GM19238 (cell line): ENCODE measurements around the gene PHRF1.
A peak's percentile ranks its signal among the peaks of the same experiment; 100 is the strongest.
"Not testable (repeated sequence)": the region's sequence is repeated elsewhere in the genome, so short reads cannot be mapped to it uniquely, and the experiment has no call there.

Experiments used
- DNase-seq: peaks from one replicate; pipeline ENCODE4 v3.0.0; 2011; ENCODE audit warnings: low spot score; ENCODE audit not compliant: insufficient read length

Gene PHRF1

GRCh38 chr11:571802-572185, 4.5 kb upstream of the PHRF1 start:
- DNase-seq, result no peak

DNA sequence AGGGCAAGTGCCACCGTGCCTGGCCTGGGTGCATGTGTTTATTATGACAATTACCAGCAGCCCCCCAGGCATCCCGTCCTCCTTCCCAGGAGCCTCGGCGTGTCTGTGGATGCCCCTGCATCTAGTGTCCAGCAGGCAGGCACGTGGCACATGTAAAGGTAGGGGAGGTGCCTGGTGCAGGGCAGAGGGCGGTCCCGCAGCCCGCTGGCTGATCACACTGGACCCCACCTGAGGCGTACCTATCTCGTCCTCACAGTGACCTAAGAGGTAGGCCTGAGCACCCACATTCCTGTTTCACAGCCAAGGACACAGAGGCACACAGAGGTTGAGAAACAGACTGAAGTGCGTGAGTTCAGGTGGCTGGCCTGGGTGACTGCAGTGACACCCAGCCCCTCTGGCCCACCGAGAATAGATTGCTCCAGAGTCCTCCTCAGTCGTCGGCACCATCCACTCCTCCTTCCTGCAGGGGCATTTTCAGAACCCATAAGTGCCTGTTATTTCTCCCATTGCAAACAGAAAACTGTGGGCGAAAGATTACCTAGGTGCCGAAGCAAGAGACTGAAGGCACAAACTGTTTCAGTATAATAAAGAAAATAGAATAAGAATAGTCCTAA, 3.0 kb upstream of the PHRF1 start:
- no peak for DNase-seq

GRCh38 chr11:574031-574570, 2.2 kb upstream of the PHRF1 start:
- not testable (repeated sequence) for DNase-seq

GRCh38 chr11:574632-575312, 1.5 kb upstream of the PHRF1 start:
- DNase-seq, result no peak

DNA sequence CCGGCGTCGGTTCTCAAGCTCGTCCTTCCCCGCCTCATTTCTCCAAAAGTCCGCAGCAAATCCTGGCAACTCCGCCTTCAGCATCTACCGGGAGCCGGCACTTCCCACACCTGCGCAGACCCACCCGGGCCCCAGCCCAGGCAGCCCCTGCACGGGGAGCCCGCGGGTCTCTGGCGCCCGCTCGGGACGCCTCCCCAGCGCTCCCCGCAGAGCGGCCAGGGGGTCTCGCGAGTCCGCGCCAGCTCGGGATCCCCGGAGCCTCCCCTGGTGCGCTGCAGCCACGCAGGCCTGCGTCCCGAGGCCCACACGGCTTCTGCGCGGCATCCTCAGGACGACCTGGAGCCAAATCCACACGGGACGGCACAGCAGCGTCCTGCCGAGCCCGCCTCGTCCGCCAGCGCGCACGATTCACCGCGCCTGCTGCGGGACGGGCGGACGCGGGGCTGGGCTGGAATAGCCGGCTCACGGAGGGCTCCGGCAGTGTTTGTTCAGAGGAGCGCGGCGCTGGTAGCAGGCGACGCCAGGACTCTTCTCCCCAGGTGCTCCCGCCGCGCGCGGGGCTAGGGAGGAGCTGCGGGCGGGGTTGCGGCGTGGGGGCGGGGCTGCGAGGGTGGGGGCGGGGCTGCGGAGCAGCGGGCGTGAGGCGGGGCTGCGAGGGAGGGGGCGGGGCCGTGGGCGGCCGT, 816 bp upstream of the PHRF1 start:
- peak; percentile 53 for DNase-seq

DNA sequence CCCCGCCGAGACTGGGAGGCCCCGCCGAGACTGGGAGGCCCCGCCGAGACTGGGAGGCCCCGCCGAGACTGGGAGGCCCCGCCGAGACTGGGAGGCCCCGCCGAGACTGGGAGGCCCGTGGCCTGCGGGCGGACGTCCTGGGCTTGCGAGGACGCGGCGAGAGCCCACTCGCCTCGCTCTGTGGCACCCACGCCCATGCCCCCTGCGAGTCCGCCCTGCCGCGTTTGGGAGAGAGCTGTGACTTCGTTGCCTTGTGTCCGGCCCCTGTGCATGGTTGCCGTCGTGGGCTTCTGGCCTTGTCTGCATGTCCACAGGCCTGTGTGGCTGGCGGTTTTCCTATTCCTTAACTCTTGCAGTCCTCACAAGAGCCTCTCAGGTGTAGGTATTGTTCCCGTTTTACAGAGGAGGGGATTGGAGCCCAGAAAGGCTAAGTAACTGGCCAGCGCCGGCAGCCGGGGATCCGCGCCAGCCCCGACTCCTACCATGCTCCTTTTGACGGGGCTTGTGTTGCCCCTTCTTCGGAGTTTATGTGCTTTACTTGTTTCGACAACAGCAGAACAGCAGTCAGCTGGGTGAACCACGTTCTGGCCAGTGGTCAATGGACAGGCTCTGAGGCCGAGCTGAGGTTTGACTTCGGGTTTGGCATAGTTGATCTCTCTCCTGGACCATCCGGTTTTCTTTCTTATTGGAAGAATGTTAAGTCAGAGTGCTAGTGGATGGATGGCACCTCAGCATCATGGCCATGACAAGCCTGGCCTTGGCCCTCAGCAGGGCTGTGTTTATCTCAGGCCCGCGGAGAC, 741 bp downstream of the PHRF1 start:
- DNase-seq, result no peak

DNA sequence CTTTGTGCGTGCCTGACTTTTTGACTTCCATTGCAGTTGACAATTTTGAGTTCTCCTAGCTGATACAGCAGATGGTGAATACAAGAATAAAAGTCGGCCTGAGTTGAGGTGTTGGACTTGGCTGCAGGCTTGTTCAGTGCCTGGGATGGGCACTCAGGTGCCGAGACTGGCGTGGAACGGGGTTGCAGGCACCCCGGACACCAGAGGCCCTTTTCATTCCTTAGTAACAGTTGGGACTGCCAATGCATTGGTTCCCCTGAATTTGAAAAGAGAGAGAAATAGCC, 1.3 kb downstream of the PHRF1 start:
- no peak for DNase-seq

- DNase-seq, result no peak
Observed at GRCh38 chr11:578276-579035, 2.2 kb downstream of the PHRF1 start.

- DNase-seq, result no peak
Observed at GRCh38 chr11:579830-580601, 3.7 kb downstream of the PHRF1 start.

DNA sequence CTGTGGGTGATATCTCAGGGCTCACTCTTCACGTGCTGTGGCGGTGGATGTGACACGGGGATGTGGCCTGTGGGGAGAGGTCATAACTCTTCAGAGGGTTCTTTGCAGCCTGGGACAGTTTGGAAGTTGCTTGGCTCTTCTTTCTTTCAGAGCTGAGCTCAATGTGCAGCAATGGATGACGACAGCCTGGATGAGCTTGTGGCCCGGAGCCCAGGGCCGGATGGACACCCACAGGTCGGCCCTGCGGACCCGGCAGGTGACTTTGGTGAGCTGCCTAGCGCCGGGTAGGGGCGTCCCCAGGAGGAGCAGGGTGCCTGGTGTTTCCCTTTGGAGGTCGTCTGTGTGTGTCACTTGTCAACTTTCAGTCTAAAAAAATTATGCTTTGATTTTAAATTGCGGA, 5.1 kb downstream of the PHRF1 start:
- DNase-seq, result no peak

DNA sequence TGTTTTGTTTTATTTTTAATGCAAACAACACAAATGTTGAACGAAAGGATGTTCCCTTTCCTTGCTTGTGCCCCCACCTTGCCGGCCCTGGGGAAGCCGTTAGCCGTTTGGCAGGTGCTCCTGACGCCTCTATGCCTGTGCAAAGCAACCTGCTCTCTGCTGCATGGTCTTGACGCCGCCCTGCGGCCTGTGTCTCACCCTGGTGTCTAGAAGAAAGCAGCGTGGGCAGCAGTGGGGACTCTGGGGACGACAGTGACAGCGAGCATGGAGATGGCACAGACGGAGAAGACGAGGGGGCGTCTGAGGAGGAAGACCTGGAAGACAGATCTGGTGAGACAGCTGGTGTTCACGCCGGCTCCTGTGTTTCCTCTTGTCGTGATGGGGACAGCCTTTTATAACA, 5.5 kb downstream of the PHRF1 start:
- no peak for DNase-seq

DNA sequence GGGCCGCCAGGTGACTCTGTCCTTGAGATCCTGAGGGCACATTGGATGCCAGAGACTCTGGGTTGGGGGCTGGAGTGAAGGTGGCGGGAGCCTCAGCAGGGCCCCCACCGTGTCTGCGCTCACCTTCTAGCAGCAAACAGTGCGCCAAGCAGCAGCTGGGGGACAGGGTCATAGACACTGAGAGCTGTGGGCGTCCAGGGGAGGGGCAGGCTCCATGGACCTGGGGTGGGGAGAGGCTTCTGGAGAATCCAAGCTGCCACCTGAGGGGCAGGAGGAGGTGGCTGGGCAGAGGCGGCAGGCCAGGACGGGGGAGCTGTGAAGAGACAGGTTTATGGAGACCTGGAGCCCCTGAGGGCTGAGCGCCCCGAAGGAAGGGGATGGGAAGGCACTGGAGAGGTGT, 8.0 kb downstream of the PHRF1 start:
- no peak for DNase-seq

- DNase-seq, result no peak
Observed at GRCh38 chr11:586376-587316, 10.4 kb downstream of the PHRF1 start.

- no peak for DNase-seq
Observed at GRCh38 chr11:587546-587945, 11.3 kb downstream of the PHRF1 start.

DNA sequence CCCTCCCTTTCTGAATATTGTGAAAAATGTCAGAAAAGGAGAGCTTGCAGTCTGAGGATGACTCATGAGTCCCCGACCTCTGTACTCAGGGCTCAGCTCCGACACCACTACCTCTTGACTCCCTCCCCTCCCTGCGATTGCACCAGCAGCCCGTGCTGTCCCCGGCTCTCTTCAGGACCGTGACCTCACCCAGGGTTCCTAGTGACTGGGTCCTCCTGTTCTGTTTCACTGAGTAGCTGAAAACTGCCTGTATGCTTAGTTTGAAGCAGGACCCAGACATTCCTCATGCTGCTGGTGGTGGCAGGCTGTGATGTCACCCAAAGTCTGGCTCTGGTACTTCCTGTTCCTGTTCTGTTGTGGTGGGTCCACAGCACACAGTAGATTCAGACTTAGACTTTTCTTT, 11.7 kb downstream of the PHRF1 start:
- no peak for DNase-seq

DNA sequence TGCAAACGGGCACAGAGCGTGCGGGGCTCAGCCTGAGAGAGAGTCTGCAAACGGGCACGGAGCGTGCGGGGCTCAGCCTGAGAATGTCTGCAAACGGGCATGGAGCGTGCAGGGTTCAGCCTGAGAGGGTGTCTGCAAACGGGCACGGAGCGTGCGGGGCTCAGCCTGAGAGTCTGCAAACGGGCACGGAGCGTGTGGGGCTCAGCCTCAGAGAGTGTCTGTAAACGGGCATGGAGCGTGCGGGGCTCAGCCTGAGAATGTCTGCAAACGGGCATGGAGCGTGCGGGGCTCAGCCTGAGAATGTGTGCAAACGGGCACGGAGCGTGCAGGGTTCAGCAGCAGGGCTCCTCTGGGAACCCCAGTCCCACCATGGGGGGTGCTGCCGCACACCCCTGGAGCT, 13.5 kb downstream of the PHRF1 start:
- no peak for DNase-seq

DNA sequence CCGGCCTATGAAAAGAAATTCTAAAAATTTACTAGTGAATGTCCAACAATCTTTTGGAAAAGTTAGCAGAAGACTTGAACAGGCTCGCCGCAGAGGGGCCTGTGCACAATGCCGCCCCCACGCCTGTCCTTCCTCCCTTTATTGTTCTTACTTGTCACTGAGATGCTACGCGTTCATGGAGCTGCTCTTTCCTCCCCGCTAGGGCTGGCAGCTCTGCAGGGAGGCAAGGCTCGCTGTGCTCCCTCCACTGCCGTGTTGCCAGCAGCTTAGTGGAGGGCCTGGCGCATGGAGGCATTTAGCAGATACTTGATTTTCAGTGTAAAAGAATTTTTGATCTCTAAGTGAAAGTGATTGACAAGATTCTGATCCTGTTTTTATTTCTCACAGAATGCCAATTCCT, 14.7 kb downstream of the PHRF1 start:
- no peak for DNase-seq

- DNase-seq, result no peak
Observed at GRCh38 chr11:592501-592900, 16.2 kb downstream of the PHRF1 start.

DNA sequence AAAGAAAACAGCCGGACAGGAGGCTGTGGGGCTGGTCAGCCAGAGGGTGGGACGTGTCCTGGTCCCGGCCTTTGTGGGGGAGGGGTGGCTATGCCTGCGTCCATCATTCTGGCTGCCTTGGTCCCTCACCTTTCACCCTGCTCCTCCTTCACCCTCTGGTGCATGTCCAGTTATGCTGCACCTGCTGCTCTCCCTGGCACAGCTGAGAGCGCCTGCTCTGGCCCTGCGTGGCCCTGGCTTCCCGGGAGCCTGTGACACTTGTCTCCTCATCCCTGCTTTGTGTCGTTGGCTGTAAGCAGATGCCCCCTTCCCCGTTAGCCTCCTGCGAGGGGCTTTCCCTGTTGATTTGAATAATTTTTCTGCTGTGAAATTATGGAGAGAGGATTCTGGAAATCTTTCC, 16.6 kb downstream of the PHRF1 start:
- no peak for DNase-seq
